ENCODE data around the gene TNS3.
"Not testable (repeated sequence)": the region's sequence is repeated elsewhere in the genome, so short reads cannot be mapped to it uniquely, and the experiment has no call there.

Gene TNS3

DNA sequence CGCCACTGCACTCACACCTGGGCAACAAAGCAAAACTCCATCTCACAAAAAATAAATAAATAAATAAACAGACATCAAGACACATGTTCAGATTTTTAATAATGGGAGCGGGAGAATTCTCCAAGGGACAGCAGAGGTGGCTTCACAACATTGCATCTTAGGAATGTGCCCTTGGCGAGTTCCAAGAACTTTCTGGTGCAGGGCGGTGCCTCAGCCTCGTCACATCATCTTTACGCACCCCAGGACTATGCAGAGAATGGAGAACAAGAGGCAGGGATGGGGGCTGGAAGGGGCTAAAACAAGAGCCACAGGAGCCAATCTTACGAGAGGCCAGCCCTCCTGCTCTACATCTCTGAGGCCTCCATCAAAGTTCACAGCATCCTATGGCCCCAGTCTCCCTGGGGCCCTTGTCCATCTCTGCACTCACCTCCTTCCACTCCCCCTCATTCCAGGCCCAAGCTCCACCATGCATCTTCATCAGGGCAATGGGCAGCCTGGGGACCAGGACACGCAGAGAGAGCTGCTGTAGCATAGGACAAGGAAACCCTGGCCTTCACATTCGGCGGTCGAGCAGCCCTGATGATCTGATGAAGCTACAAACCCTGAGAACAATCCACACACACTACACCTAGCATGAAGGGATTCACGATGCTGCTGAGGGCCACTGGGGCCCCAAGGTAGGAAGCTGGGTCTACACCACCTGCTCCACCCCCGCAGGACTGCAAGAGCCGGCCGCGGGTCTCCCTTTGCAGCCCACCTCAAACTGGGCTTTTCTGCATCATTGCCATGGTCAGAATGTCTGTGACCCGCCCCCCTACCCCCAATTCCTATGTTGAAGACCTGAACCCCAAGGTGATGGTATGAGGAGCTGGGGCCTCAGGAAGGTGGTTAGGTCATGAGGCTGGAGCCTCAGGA, 22.3 kb downstream of the TNS3 start:
- DNase-seq, result no peak

DNA sequence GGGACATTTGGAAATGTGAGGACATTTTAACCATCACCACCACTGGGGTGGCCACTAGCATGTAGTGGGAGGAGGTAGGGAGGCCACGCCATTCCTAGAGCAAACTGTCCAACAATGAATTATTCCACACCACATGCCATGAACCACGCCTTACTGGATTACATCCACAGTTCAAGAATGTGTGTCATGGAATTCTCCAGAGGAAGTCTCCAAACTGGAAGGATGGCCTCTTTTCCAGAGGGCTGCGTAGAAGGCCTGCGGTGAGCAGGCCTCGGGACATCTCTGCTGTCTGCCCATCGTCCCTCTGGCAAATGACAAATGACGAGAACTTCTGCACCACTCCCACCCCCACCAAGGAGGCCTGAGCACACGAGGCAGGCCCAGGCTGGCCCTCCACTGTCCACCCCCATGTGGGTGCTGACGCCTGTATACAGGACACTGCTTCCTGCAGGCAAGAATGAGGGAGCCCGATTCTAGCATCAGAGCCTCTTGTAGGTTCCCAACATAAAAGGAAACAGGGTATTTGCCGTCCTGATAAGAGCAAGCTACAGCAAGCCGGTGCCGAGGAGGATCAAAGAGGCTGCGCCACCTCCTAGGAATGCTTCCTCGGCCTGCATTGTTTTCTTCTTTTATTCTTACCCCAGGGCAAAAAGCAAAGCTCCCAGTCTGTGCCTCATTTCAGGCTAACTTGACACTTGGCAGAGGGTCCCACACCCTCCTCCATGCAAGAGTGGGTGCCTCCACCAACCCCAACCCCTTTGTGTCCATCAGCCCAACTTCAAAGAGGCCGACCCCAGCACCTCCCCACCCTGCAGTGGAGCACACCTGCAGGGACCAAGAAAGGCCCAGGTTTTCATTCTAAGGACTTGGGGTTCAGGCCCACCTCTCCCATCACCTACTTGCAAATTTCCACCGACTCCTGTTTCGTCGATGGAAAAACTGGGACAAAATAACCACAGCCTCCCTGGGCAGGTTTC, 23.9 kb downstream of the TNS3 start:
- DNase-seq, result no peak

DNA sequence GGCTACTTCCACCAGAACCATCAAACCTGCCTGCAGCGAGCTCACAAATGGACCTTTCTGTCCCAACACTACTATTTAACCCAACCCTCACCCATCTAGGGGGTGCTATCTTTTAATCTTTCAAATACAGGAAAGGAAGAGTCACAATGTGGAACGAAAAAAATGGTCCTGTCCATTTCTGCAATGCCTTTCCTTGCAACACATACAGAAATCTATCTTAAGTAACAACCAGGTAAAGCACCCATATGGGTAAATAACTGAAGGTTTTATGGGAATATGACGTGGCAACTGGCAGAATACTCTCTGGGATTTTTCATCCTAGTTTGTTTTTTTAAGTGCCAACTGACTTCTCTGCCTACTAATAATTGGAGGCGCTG, 24.6 kb downstream of the TNS3 start:
- DNase-seq, result no peak

DNA sequence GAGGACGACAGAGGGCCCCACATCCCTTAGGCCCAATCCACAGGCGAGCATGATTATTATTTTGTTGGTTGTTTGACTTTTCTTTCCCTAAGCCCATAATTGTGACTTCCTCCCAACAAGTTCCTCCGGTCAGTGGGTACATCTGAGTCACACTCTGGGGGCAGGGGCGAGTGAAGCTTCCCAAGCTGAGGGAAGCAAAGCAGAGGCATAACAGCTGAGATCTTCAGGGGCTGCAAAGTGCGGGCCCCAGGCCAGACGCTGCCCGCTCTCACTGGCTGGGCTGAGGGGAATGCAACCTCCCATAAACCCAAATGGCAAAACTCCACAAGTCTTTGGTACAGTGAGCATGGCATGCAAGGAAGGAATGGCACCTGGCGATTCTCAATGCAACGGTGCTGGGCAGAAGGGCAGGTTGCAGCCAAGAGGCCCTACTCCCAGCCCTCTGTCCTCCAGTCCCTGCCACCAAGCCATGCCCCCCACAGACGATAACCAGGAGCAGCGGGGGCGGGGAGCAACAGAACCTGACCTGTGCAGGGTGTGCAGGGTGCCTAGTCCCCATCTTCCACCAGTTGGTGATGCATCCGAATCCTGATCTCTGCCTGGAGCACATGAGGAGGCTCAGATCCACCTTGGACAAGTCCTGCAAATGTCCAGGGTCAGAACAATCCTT, 25.3 kb downstream of the TNS3 start:
- DNase-seq, result no peak

DNA sequence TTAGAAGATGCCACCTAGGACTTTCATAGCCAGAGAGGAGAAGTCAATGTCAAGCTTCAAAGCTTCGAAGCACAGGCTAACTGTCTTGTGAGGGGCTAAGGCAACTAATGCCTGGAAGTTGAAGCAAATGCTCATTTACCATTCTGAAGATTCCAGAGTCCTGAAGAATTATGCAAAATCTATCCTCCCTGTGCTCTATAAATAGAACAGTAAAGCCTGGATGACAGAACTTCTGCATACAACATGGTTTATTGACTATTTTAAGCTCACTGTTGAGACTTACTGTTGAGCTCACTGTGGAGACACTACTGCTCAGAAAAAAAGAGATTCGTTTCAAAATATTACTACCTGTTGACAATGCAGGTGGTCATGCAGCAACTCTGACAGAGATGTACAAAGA, 28.6 kb downstream of the TNS3 start:
- DNase-seq, result no peak

DNA sequence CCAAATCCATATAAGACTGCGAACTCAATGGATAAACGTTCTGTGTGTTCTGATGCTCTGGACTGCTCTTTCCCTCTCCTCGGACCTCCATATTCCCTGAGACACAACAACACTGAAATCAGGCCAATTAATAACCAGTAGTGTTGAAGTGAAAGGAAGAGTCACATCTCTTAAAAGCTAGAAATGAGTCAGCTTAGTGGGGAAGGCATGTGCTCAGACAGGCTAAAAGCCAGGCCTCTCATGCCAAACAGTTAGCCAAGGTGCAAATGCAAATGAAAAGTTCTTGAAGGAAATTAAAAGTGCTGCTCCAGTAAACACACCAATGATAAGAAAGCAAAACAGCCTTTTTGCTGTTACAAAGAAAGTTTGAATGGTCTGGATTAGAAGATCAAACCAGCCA, 29.3 kb downstream of the TNS3 start:
- DNase-seq, result no peak

DNA sequence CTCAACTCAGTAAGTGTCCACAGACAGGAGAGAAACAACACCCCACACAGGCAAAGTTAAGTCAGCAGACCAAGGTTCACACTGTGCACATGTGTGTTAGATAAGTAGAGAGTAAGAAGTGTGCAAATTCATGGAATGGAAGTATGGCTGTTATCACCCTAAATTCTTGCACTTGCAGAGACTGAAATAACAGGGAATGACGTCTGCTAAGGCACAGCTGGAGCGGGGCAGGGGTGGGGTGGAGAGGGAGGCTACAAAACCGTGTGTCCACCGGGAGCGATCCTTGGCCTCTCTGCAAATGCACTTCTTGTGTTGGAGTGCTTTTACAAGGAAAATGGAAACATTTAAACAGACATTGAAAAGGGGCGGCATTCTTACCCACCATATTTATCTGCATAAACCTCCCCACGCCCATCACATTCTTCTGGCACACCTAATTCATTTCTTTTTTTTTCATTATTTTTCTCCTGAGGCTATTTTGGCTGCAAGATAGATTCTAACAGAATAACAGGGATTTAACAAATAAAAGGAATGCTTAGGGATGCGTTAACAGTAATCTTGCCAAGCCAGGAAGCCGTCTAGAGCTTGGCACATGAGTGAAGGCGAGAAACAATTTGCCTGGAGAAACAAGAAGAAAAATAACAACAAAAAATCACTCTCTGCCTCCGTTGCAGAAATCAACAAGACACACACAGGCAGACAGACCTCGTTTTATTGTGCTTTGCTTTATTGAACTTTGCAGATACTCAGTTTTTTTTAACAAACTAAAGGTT, 30.1 kb downstream of the TNS3 start:
- DNase-seq, result no peak

DNA sequence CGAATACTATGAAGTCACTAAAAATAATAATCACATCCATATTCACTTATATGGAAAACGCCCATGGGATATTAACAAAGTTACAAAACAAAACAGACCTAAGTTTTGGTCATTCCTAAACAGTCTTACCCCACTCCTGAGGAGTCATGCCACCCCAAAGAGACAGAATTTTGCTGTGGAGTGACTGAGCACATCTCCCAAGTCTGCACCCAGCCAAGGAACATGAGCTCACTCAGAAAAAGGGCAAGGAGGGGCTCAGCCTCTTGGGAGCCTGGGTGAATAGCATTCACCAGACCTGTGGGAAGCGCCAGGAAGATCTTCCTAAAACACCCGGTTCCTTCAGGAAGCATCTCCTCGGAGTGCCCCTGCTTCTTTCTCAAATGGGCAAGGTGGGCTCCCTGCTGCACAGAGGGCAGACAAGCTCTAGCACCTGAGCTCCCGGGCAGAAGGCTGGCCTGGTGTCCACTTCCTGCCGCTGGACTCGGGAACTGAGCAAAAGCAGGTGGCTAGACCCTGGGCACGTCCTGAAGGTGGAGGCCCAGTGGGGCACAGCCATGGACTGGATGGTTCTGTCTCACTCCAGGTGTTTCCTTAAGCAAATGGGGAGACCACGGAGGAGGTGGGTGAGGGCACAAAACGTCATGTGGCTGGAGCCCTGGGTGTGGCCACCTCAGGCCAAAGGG, 31.0 kb downstream of the TNS3 start:
- DNase-seq, result no peak

DNA sequence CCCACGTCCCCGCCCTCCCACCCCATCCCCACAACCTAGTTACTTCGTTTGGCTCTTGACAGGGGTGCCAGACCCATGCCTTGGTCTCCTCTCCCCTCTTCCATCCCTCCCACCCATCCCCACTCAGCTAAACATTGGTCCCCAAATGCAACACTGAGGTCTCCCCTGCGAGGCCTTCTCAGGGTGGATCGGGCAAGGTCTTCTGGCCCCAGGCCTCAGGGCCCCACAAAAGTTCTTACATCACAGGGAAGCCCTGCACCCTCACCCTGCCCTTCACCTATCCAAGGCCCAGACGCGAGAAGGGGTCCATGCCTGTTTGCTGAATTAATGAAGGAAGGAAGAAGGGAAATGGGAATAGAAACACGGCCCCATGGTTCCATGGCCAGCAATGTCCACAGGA, 32.0 kb downstream of the TNS3 start:
- no peak for DNase-seq

DNA sequence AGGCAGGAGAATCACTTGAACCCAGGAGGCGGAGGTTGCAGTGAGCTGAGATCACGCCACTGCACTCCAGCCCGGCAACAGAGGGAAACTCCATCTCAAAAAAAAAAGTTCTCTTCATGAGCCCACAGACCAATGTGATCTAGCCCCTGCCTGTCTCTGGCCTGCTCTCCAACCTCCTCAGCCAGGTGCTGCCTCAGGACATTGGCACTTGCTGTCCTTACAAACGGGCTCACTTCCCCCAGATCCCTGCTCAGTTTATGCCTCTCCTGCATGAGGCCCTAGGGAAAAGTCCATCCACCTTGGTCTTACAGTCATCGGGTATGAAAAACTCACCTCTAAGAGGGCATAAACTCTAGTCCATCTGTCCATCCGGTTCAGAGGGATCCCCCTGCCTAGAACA, 32.5 kb downstream of the TNS3 start:
- DNase-seq, result no peak

DNA sequence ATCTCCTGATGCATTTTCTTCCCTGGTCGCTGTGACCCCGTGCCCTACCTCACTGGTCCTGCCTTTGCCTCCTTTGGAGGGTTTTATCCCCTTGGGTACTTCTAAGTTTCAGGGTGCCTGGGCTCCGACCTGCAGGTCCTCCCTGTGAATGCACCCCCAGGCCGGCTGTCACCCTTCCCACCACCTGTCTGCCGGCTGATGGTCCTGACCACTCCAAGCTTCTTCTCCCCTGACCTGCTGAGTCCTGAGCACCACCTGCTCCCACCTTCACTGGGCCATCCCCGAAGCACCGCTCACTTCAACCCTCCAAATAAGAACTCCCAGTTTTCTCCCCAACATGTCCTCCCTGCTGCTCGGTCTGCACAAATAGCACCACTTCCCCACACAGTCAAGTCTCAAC, 33.4 kb downstream of the TNS3 start:
- DNase-seq, result no peak

DNA sequence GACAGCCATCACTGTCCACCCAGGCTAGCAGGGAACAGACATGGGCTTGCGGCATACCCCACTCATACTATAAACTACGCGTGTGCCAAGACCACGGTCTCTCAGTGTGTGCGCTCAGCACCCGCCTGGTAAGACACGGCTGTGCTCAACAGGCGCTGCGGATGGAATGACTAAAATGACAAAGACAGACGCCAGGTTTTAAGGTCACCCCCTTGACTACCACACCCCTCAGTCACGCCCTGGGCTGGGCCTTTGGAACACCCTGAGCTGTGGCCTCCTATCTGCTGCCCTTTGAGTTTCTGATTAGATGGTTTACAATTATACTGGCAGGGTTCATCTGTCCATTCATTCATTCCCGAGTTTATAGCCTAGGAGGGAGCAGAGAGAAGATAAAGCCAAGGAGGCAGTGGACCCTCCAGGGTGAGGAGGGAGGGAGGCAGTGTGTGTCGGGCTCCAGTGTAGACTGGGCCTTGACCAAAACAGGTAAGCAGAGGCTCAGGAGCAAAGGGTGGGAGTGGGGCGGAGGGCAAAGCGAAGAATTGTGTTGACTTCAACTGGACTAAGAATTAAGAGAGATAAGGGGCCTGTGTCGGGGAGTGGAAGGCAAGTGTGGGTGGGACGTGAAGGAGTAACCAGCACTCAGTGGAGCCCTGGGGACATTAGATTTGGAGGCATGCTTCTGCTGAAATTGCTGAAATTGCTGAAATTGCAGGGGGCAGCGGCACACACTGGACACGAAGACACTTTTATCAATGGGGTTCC, 35.0 kb downstream of the TNS3 start:
- no peak for DNase-seq

DNA sequence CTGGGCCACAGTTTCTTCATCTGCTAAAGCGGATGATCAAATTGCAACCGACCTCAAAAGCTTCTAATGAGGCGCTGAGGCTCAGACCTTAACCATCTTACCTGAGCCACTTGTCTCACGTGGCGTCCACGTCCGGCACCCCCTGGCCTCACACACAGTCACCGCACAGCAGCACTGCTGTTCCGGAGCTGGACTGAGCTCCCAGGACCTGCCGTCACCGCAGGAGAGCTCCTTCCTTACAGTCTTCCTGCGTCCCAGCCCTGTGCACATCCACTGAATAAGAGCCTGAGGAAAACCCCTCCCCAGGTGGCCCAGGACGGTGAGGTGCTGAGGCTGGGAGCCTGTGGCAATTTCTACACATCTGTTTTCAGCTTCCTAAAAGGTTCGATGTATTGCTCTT, 35.7 kb downstream of the TNS3 start:
- DNase-seq, result no peak

DNA sequence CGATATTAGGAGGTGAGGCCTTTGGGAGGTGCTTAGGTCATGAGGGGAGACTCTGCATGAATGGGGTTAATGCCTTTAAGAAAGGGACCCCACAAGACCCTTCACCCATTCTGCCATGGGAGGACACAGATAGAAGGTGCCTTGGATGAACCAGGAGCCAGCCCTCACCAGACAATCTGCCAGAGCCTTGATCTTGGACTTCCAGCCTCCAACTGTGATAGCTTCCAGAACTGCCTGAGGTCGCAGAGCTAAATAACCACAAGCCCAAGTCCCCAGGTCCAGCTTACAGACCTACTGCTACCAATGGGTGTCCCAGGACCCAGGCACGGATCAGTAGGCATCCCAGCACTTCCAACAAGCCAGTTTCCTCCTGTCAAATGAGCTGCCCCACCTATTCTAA, 37.5 kb downstream of the TNS3 start:
- DNase-seq, result no peak

DNA sequence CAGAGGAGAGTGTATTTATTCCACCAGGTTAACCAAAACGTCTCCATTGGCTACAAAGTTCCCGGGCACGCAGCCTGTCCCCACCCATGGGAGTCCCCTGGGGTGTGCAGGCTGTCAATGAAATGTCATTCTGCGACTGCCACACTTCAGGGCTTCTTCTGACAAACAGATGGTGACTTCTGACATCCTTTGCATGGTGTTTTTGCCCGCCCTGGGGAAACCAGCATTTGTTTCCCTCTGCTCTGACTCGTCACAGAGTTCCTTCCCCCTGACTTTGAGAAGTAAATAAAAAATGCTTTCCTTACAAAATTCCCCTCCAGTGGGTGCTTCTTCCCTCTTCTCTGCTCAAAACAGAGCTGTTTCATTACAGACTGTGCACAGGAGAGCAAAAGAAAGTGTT, 38.2 kb downstream of the TNS3 start:
- DNase-seq, result peak in 1 of 2 donors; percentile 35

DNA sequence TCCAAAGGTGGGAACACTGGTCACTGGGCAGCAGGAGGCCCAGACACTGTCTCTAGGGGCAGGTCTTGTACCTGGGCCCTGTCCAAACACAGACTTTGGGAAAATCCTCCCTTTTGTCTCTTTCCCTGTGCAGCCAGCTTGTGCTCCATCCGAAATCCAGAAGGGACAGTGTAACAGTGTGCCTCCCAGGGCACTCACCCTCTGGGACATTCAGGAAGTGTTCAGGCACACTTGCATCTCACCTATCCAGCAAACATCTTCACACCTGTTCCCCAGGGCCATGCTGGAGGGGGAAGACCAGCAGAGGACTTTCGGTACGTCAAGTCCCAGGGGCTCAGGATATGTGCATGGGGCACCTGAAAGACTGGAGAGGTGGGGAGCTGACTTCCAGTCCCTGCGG, 38.9 kb downstream of the TNS3 start:
- DNase-seq, result no peak

DNA sequence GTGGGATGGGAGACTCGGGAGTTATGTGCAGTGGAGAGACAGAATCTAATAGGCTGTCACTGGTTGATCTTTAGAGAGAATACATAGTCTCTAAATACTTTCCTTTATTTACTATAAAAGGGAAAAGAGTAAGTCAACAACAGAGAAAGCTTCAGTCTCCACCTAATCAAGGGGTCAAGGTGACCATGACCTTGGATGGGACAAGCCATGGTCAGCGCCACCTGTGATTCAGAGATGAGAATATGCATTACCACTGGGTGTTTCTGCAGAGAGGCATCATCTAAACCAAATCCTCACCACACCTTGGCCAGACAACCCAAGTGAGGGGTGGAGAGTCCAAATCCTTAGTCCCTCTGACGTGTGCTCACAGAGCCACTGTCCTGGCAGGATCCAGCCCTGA, 39.9 kb downstream of the TNS3 start:
- no peak for DNase-seq

DNA sequence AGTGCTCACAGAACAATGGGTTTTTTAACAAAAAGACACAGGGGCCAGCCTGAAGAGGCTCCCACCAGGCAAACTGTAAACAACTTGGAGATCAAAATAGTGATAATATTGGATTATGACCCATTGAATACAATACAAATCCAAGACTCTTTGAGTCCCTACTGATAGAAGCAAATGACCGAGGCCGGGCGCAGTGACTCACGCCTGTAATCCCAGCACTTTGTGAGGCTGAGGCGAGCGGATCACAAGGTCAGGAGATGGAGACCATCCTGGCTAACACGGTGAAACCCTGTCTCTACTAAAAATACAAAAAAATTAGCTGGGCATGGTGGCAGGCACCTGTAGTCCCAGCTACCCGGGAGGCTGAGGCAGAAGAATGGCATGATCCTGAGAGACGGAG, 40.4 kb downstream of the TNS3 start:
- not testable (repeated sequence) for DNase-seq

DNA sequence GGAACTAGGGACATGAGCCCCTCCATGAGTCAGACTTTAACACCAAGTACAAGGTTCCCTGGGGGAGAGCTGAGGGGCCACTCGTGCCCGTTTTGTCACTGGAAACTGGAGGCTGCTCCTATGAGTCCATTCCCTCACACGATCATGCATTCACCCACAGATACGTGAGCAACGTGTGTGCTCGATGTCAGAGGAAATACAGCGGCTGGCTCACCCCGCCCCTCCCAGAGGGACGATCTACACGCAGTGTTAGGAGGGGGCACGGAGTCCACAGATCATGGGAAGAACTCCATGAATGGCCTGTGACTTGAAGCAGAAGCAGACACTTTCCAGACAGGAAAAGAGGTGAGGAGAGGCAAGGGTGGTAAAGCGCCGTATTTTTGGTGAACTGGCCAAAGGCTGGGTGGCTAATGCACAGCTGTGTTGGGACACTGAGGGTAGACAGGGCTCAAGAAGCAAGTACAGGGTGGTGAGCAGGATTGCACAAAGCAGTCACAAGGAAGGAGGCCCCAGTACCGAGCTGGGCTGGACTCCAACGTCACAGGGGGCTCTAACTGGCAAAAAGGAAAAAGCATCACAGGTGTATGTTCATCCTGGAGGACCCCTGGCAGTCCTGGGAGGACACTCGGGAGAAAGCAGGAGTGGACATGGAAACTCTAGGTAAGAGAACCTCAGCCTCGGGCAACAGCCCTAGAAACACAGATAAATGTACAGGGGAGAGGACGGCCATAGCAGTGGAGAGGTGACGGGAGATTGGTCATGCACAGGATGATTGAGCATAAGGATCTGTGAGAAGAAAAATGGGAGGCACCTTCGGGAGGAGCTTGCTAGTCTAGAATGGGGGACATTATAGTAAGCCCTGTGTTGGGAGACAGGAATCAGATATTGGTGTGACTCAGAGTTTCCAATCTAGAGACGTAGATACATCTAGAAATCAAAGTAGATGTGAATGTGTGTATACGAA, 41.2 kb downstream of the TNS3 start:
- DNase-seq, result no peak

DNA sequence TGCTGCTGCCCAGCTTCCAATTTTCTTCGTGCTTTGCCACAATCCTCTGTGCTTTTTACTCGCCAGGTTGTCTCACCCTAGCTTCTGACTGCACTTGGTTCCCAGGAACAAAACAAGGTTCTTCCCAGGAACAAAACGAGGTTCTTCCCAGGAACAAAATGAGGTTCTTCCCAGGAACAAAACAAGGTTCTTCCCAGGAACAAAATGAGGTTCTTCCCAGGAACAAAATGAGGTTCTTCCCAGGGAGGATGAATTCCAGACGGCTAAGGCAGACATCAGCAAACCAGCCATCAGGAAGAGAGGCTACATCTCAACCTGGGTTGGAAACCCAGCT, 41.9 kb downstream of the TNS3 start:
- no peak for DNase-seq

All from CD4-positive, alpha-beta T cell treated with Interleukin-4 for 1 hour (primary cell).